OCI-LY7 (cell line): Measurements from ENCODE around the gene PARM1. TPM values are rescaled to one million over a fixed set of nuclear protein-coding genes. Genes with fewer than 3 reads are reported as not detected.

Experiments
- BruUV-seq: library from RNA; stranded (reverse); fragments of 400-500 nt; replicated peaks from 2 replicates; lab custom pipeline; 2021; lab: Mats Ljungman, UMichigan
- CTCF ChIA-PET: fragments of 300-600 bp; sonication (Branson Sonifier 250); formaldehyde crosslinking; loops from one replicate; lab custom pipeline; 2022; ENCODE audit warnings: antibody characterized with exemption; ENCODE audit not compliant: unreplicated experiment; lab: Charles Lee
- POLR2A ChIA-PET: fragments of 300-600 bp; sonication (Branson Sonifier 250); formaldehyde crosslinking; loops from one replicate; lab custom pipeline; 2022; ENCODE audit warnings: antibody characterized with exemption; lab: Charles Lee
- DNase-seq: peaks from one replicate; pipeline ENCODE4 v3.0.0-alpha.2; 2015; ENCODE audit warnings: low spot score
- H2AFZ ChIP-seq: fragments of 200-600 bp; sonication (generic), shearing (Covaris generic); 2 replicates; pipeline ENCODE4 v1.6.1; 2014; ENCODE audit warnings: mild to moderate bottlenecking, antibody characterized with exemption, low read length, moderate library complexity
- H3K27ac ChIP-seq: fragments of 200-600 bp; sonication (generic); 2 replicates; pipeline ENCODE4 v1.5.1; 2014; ENCODE audit warnings: mixed run types, low read depth, mild to moderate bottlenecking, moderate library complexity, low read length, inconsistent platforms; ENCODE audit not compliant: poor library complexity, severe bottlenecking
- H3K36me3 ChIP-seq: fragments of 200-600 bp; sonication (generic); 2 replicates; pipeline ENCODE4 v1.6.1; 2014; ENCODE audit warnings: mild to moderate bottlenecking, antibody characterized with exemption, low read length, moderate library complexity, mixed read lengths; ENCODE audit not compliant: insufficient read depth
- H3K4me1 ChIP-seq: fragments of 200-600 bp; sonication (generic); 2 replicates; pipeline ENCODE4 v1.5.1; 2014; ENCODE audit warnings: mild to moderate bottlenecking, low read length; ENCODE audit not compliant: insufficient read depth, poor library complexity, severe bottlenecking
- H3K4me2 ChIP-seq: fragments of 200-600 bp; sonication (generic); 2 replicates; pipeline ENCODE4 v1.6.1; 2014; ENCODE audit warnings: mild to moderate bottlenecking, low read length
- H3K4me3 ChIP-seq: fragments of 200-600 bp; sonication (generic); 2 replicates; pipeline ENCODE4 v1.5.1; 2014; ENCODE audit warnings: mild to moderate bottlenecking, low read depth, low read length; ENCODE audit not compliant: poor library complexity, severe bottlenecking
- H3K79me2 ChIP-seq: fragments of 200-600 bp; sonication (generic); 2 replicates; pipeline ENCODE4 v1.6.1; 2016; ENCODE audit warnings: low read depth, mild to moderate bottlenecking, low read length, moderate library complexity, mixed read lengths; ENCODE audit not compliant: insufficient read depth
- H3K9me2 ChIP-seq: fragments of 200-600 bp; sonication (generic); 2 replicates; pipeline ENCODE4 v1.6.1; 2016; ENCODE audit warnings: mild to moderate bottlenecking, low read length, mixed read lengths; ENCODE audit not compliant: insufficient read depth
- H3K9me3 ChIP-seq: fragments of 200-600 bp; sonication (generic); 2 replicates; pipeline ENCODE4 v1.6.1; 2014; ENCODE audit warnings: mild to moderate bottlenecking, mixed run types, low read length, mixed read lengths
- H4K20me1 ChIP-seq: fragments of 200-600 bp; sonication (generic); 2 replicates; pipeline ENCODE4 v1.6.1; 2014; ENCODE audit warnings: mild to moderate bottlenecking, antibody characterized with exemption, low read length, moderate library complexity, mixed read lengths; ENCODE audit not compliant: insufficient read depth
- CTCF ChIP-seq: fragments of 200-600 bp; sonication (generic); conservative IDR thresholded peaks from 2 replicates; pipeline ENCODE4 v1.5.1; 2014; ENCODE audit warnings: mild to moderate bottlenecking, antibody characterized with exemption, low read length, moderate library complexity, mixed read lengths
- EZH2phosphoT487 ChIP-seq: fragments of 200-600 bp; sonication (generic); IDR thresholded peaks from 2 replicates; pipeline ENCODE4 v1.6.1; 2018; ENCODE audit warnings: low read depth, borderline replicate concordance, mild to moderate bottlenecking, mixed run types, antibody characterized with exemption, low read length, moderate library complexity, mixed read lengths
- intact Hi-C: fragments of 100-400 bp; cut with micrococcal nuclease; formaldehyde crosslinking; loops from one replicate; pipeline ENCODE4 v1.10.0; 2022; ENCODE audit not compliant: unreplicated experiment
- total RNA-seq, 2 experiments: library from RNA; depleted of rRNA in 1 of 2; stranded (reverse); fragments of >200 nt in 1 of 2; shearing (Covaris generic) in 1 of 2; gene quantifications; 2 replicates each; pipeline ENCODE4 v1.2.3, GENCODE V29; 2014 to 2022

PARM1 gene
- total RNA-seq, 2 experiments from 2014 or later = not detected

- CTCF ChIA-PET = no interaction called here
- no TSS peak for BruUV-seq
- DNase-seq = no peak
- Histone ChIP-seq H3K27ac (no peak overlapping the region), H3K4me1 (no peaks in the 10 kb centered on the region), H3K4me2 (no peak overlapping the region), H3K79me2 (no peaks in the 10 kb centered on the region), H3K4me3 (no peak overlapping the region), H3K9me3 (no peaks in the 10 kb centered on the region), H3K36me3 (no peaks in the 10 kb centered on the region), H2AFZ (no peak overlapping the region), H3K9me2 (no peaks in the 10 kb centered on the region), H4K20me1 (no peaks in the 10 kb centered on the region)
- POLR2A ChIA-PET = no interaction called here
- TF ChIP-seq EZH2phosphoT487 (no peak), CTCF (no peak)
- intact Hi-C loops = no loop called here
Observed at GRCh38 chr4:74904509-74905065, 28.3 kb upstream of the PARM1 start.

GRCh38 chr4:74906771-74907170 lies 26.1 kb upstream of the PARM1 start:
- H3K4me3 ChIP-seq = no peak overlapping the region
- H3K79me2 ChIP-seq = no peaks in the 10 kb centered on the region
- ChIA-PET CTCF (no interaction called here), POLR2A (no interaction called here)
- H4K20me1 ChIP-seq = no peaks in the 10 kb centered on the region
- no peak for TF ChIP-seq CTCF
- TF ChIP-seq EZH2phosphoT487 = no peak
- H3K4me2 ChIP-seq = no peak overlapping the region
- no peak overlapping the region for H3K27ac ChIP-seq
- intact Hi-C loops = no loop called here
- no peak overlapping the region for H2AFZ ChIP-seq
- H3K9me2 ChIP-seq = no peaks in the 10 kb centered on the region
- H3K9me3 ChIP-seq = no peaks in the 10 kb centered on the region
- no peaks in the 10 kb centered on the region for H3K4me1 ChIP-seq
- DNase-seq = no peak
- BruUV-seq = no TSS peak
- H3K36me3 ChIP-seq = no peaks in the 10 kb centered on the region

GRCh38 chr4:74919783-74920182 lies 13.1 kb upstream of the PARM1 start:
- DNase-seq = no peak
- no peaks in the 10 kb centered on the region; the same call in 1 of the 2 replicates for H4K20me1 ChIP-seq
- no peak overlapping the region for H3K4me3 ChIP-seq
- no peaks in the 10 kb centered on the region for H3K36me3 ChIP-seq
- no peaks in the 10 kb centered on the region for H3K4me1 ChIP-seq
- no peak overlapping the region for H2AFZ ChIP-seq
- POLR2A ChIA-PET = no interaction called here
- H3K27ac ChIP-seq = no peak overlapping the region
- TF ChIP-seq CTCF (no peak), EZH2phosphoT487 (no peak)
- CTCF ChIA-PET = no interaction called here
- intact Hi-C loops = no loop called here
- H3K9me3 ChIP-seq = no peaks in the 10 kb centered on the region
- no peak overlapping the region for H3K4me2 ChIP-seq
- H3K9me2 ChIP-seq = 0 out of 2 replicates have a peak, but pooled peaks cover 3% of the 10 kb centered on the region
- BruUV-seq = no TSS peak
- H3K79me2 ChIP-seq = no peaks in the 10 kb centered on the region
